ENCODE measurements around the gene ZBTB4.

The ZBTB4 gene

GRCh38 chr17:7479213-7480088 lies at the start of gene ZBTB4:
TSS of gene ZBTB4 (minus strand) at chr17:7479631. CDS start at chr17:7466801, 12,830 bp downstream.
- DNase-seq (ENCODE audit: low read depth): no peak

GRCh38 chr17:7528842-7529241 lies 49.4 kb upstream of the ZBTB4 start:
- DNase-seq (ENCODE audit: low read depth): no peak

- no peak for DNase-seq (ENCODE audit: low read depth)
These were observed 43.6 kb upstream of the ZBTB4 start for GRCh38 chr17:7523033-7523432.

- no peak for DNase-seq (ENCODE audit: low read depth)
These were observed 36.6 kb upstream of the ZBTB4 start for GRCh38 chr17:7515911-7516610.

- DNase-seq (ENCODE audit: low read depth): no peak
These were observed 34.5 kb upstream of the ZBTB4 start for GRCh38 chr17:7513850-7514419.

- DNase-seq (ENCODE audit: low read depth): no peak
These were observed 33.6 kb upstream of the ZBTB4 start for GRCh38 chr17:7512824-7513540.

GRCh38 chr17:7512105-7512504 lies 32.7 kb upstream of the ZBTB4 start:
- no peak for DNase-seq (ENCODE audit: low read depth)

GRCh38 chr17:7511108-7511507 lies 31.7 kb upstream of the ZBTB4 start:
- no peak for DNase-seq (ENCODE audit: low read depth)

GRCh38 chr17:7509937-7510336 lies 30.5 kb upstream of the ZBTB4 start:
- no peak for DNase-seq (ENCODE audit: low read depth)

GRCh38 chr17:7508846-7509245 lies 29.4 kb upstream of the ZBTB4 start:
- no peak for DNase-seq (ENCODE audit: low read depth)

- DNase-seq (ENCODE audit: low read depth): no peak
These were observed 28.7 kb upstream of the ZBTB4 start for GRCh38 chr17:7508145-7508544.

- no peak for DNase-seq (ENCODE audit: low read depth)
These were observed 24.1 kb upstream of the ZBTB4 start for GRCh38 chr17:7503521-7503920.

- no peak for DNase-seq (ENCODE audit: low read depth)
These were observed 23.6 kb upstream of the ZBTB4 start for GRCh38 chr17:7502987-7503386.

GRCh38 chr17:7502171-7502847 lies 22.9 kb upstream of the ZBTB4 start:
- no peak for DNase-seq (ENCODE audit: low read depth)

- no peak for DNase-seq (ENCODE audit: low read depth)
These were observed 22.3 kb upstream of the ZBTB4 start for GRCh38 chr17:7501729-7502128.

- no peak for DNase-seq (ENCODE audit: low read depth)
These were observed 19.7 kb upstream of the ZBTB4 start for GRCh38 chr17:7499161-7499560.

GRCh38 chr17:7497636-7498035 lies 18.2 kb upstream of the ZBTB4 start:
- no peak for DNase-seq (ENCODE audit: low read depth)

GRCh38 chr17:7497228-7497627 lies 17.8 kb upstream of the ZBTB4 start:
- no peak for DNase-seq (ENCODE audit: low read depth)

- DNase-seq (ENCODE audit: low read depth): no peak
These were observed 17.2 kb upstream of the ZBTB4 start for GRCh38 chr17:7496470-7497183.

GRCh38 chr17:7495906-7496434 lies 16.5 kb upstream of the ZBTB4 start:
- no peak for DNase-seq (ENCODE audit: low read depth)

GRCh38 chr17:7493941-7494340 lies 14.5 kb upstream of the ZBTB4 start:
- no peak for DNase-seq (ENCODE audit: low read depth)

Measured in GM04503 (cell line).